HepG2 (cell line): Measurements from ENCODE around the gene BLOC1S2. TPM values are rescaled to one million over a fixed set of nuclear protein-coding genes. Genes with fewer than 3 reads are reported as not detected.
A peak's percentile ranks its signal among the peaks of the same experiment; 100 is the strongest.

Source experiments
- ATAC-seq: fragments of 200-7000 bp; cut with Tn5 transposase; 3 replicates; pipeline ENCODE4 v1.9.1; 2020; ENCODE audit warnings: mild to moderate bottlenecking, moderate library complexity
- BruUV-seq: library from RNA; stranded (reverse); fragments of 400-500 nt; replicated peaks from 2 replicates; lab custom pipeline; 2021; lab: Mats Ljungman, UMichigan
- CTCF ChIA-PET: fragments of 300-600 bp; formaldehyde crosslinking; extraction: SDS; loops from one replicate; lab custom pipeline; 2021; ENCODE audit warnings: low total read pairs, inconsistent platforms, low intra/inter-chr PET ratio; lab: Yijun Ruan, JAX
- POLR2A ChIA-PET: fragments of 350-600 bp; sonication (Branson Sonifier 250); formaldehyde crosslinking; loops from one replicate; lab custom pipeline; 2020; ENCODE audit warnings: antibody characterized with exemption, inconsistent platforms; lab: Yijun Ruan, JAX
- DNase-seq: peaks from one replicate; pipeline ENCODE4 v3.0.0-alpha.2; 2015; ENCODE audit warnings: low spot score
- FAIRE-seq: peaks from 3 replicates; lab custom pipeline; 2011; peaks lifted over from hg19 to GRCh38; lab: Jason Lieb, UNC
- H2AFZ ChIP-seq: one replicate; pipeline ENCODE4 v1.6.1; 2011; ENCODE audit warnings: low read length, inconsistent platforms
- H3K27ac ChIP-seq: fragments of 300-600 bp; 3 replicates; pipeline ENCODE4 v1.8.0; 2011; ENCODE audit warnings: mixed run types, mild to moderate bottlenecking, mixed read lengths, low read length, inconsistent platforms; ENCODE audit not compliant: insufficient read depth; ENCODE audit errors: extremely low read length
- H3K27me3 ChIP-seq, 2 experiments: fragments of 200-600 bp in 1 of 2; 2 replicates in 1 of 2; 3 replicates in 1 of 2; pipeline versions ENCODE4 v1.6.0 to v1.8.0; 2011; ENCODE audit warnings: low read length in 2 of 2, mild to moderate bottlenecking in 2 of 2, moderate library complexity in 2 of 2, inconsistent platforms in 1 of 2; ENCODE audit not compliant: insufficient read depth in 2 of 2, control insufficient read depth in 1 of 2
- H3K36me3 ChIP-seq, 2 experiments: fragments of 200-600 bp in 1 of 2; replicated peaks in 1 of 2; 2 replicates in 1 of 2; 3 replicates in 1 of 2; pipeline versions ENCODE4 v1.5.1 to v1.8.0; 2011; ENCODE audit warnings: low read length in 2 of 2, inconsistent platforms in 1 of 2; ENCODE audit not compliant: insufficient read depth in 2 of 2, control insufficient read depth in 1 of 2
- H3K4me1 ChIP-seq: 2 replicates; pipeline ENCODE4 v1.5.1; 2012; ENCODE audit warnings: low read length, inconsistent platforms; ENCODE audit not compliant: insufficient read depth
- H3K4me2 ChIP-seq: 2 replicates; pipeline ENCODE4 v1.6.0; 2011; ENCODE audit warnings: low read depth, low read length, inconsistent platforms
- H3K4me3 ChIP-seq, 3 experiments: fragments of 200-600 bp in 1 of 3; sonication (generic), shearing (Covaris generic) in 1 of 3; replicated peaks in 1 of 3; 2 replicates each; pipeline ENCODE4 v1.5.1; 2011 to 2016; ENCODE audit warnings: low read length in 3 of 3, inconsistent platforms in 2 of 3, low read depth in 2 of 3, mild to moderate bottlenecking in 2 of 3, control low read depth in 1 of 3, mixed read lengths in 1 of 3; ENCODE audit not compliant: insufficient read depth in 1 of 3
- H3K79me2 ChIP-seq: one replicate; pipeline ENCODE4 v1.6.1; 2011; ENCODE audit warnings: low read length, inconsistent platforms; ENCODE audit not compliant: insufficient read depth
- H3K9ac ChIP-seq: 2 replicates; pipeline ENCODE4 v1.6.0; 2011; ENCODE audit warnings: mild to moderate bottlenecking, low read depth, low read length, inconsistent platforms; ENCODE audit not compliant: insufficient read depth
- H3K9me3 ChIP-seq: 2 replicates; pipeline ENCODE4 v1.5.1; 2012; ENCODE audit warnings: mild to moderate bottlenecking, low read length
- H4K20me1 ChIP-seq: 2 replicates; pipeline ENCODE4 v1.6.0; 2011; ENCODE audit warnings: inconsistent platforms, mild to moderate bottlenecking, low read length, moderate library complexity; ENCODE audit not compliant: insufficient read depth
- ARID4A ChIP-seq: sonication (generic); formaldehyde crosslinking; IDR thresholded peaks from 2 replicates; pipeline ENCODE4 v1.5.0; 2020; ENCODE audit warnings: mild to moderate bottlenecking, missing genetic modification reagents, borderline replicate concordance
- MNT ChIP-seq: fragments of 450-650 bp; IDR thresholded peaks from 2 replicates; pipeline ENCODE4 v1.6.1; 2016
- WGBS: methylation state at CpG from one replicate; pipeline ENCODE4 v1.1.6; 2017; ENCODE audit warnings: low lambda C conversion rate; 5-methylcytosine and 5-hydroxymethylcytosine counted together
- in situ Hi-C: cut with HindIII; loops from 2 replicates; pipeline ENCODE4 v1.10.0; 2017; ENCODE audit warnings: low pct_unique_long_range_greater_than_20kb; ENCODE audit not compliant: extremely low pct_ligation_motif_present
- intact Hi-C: fragments of 100-400 bp; cut with micrococcal nuclease; formaldehyde crosslinking; loops from one replicate; pipeline ENCODE4 v1.10.0; 2022; ENCODE audit not compliant: unreplicated experiment
- polyA plus RNA-seq, 8 experiments: library from polyadenylated mRNA; depleted of rRNA in 3 of 8; stranded (reverse) in 7 of 8; unstranded in 1 of 8; fragments of >200 nt; fragmentation: Illumina TruSeq in 4 of 8; extraction: Trizol in 4 of 8; gene quantifications; 2 replicates each; pipeline versions ENCODE4 v1.2.1 to v1.2.3, GENCODE V29; 2011 to 2016; ENCODE audit warnings: low read depth in 4 of 8, missing spikeins in 1 of 8, mixed read lengths in 1 of 8; ENCODE audit not compliant: insufficient read depth in 1 of 8
- total RNA-seq, 5 experiments: library from RNA; depleted of rRNA; stranded (reverse); fragments of >200 nt; fragmentation: Illumina TruSeq; extraction: Trizol; gene quantifications; 2 replicates each; pipeline ENCODE4 v1.2.3, GENCODE V29; 2016; ENCODE audit warnings: low read depth in 1 of 5

BLOC1S2 gene
- total and polyA plus RNA-seq, 2 of the 13 experiments (the other 11 are each of a cell fraction or from before 2014, with no cell fraction given): 22.3 to 64.4 TPM

GRCh38 chr10:100328198-100328597 is 41.7 kb upstream of the BLOC1S2 start:
- no peak for TF ChIP-seq ARID4A (CRISPR knock-in tag)
- peak; percentile 91 for TF ChIP-seq MNT
- in situ Hi-C loops (loop anchor here (25.0 kb wide), 1 partner anchor 559 kb away; no protein-coding TSS in a partner anchor), intact Hi-C loops (no loop called here)
- H3K27me3 ChIP-seq: peaks cover 0 to 27% of the 10 kb centered on the region in 2 experiments; a peak in 3 of 5 replicates
- H3K4me1 ChIP-seq: peaks cover 22% of the 10 kb centered on the region
- H3K36me3 ChIP-seq: no peaks in the 10 kb centered on the region
- H4K20me1 ChIP-seq: no peaks in the 10 kb centered on the region
- H3K27ac ChIP-seq: no peak overlapping the region
- 24% methylated on average over 5 of the region's 5 CpGs for WGBS
- DNase-seq (no peak), ATAC-seq (no peak), FAIRE-seq (no peak)
- H3K9me3 ChIP-seq: no peaks in the 10 kb centered on the region
- no peaks in the 10 kb centered on the region for H3K79me2 ChIP-seq
- POLR2A ChIA-PET: no interaction called here
- H3K9ac ChIP-seq: no peak overlapping the region
- CTCF ChIA-PET: no interaction called here
- no peak overlapping the region for H3K4me3 ChIP-seq
- H3K4me2 ChIP-seq: no peak overlapping the region
- BruUV-seq: no TSS peak
- H2AFZ ChIP-seq: no peak overlapping the region
